Activated B cell treated with CpG ODN at 0.5 μM for 24 hours (primary cell): ENCODE data around the gene MPV17L2. TPM values are rescaled to one million over a fixed set of nuclear protein-coding genes. Genes with fewer than 3 reads are reported as not detected.
A peak's percentile ranks its signal among the peaks of the same experiment; 100 is the strongest.

Experiments used
- ATAC-seq: fragments of 200-7000 bp; cut with Tn5 transposase; one replicate; pipeline ENCODE4 v1.10.0; 2021; ENCODE audit warnings: low read depth, mild to moderate bottlenecking, moderate library complexity
- CTCF ChIA-PET: fragments of 350-600 bp; sonication (Branson Sonifier 250); formaldehyde crosslinking; loops from one replicate; lab custom pipeline; 2021; ENCODE audit warnings: antibody characterized with exemption; lab: Charles Lee
- POLR2A ChIA-PET: fragments of 350-600 bp; sonication (Branson Sonifier 250); formaldehyde crosslinking; loops from one replicate; lab custom pipeline; 2021; ENCODE audit warnings: antibody characterized with exemption; lab: Charles Lee
- DNase-seq: peaks from one replicate; pipeline ENCODE4 v3.0.0; 2022
- H3K27ac Mint-ChIP-seq: one replicate; pipeline ENCODE4 v1.8.0; 2020; ENCODE audit warnings: mixed read lengths
- H3K27me3 Mint-ChIP-seq: one replicate; pipeline ENCODE4 v1.8.0; 2021; ENCODE audit warnings: mixed read lengths
- H3K36me3 Mint-ChIP-seq: one replicate; pipeline ENCODE4 v1.8.0; 2021; ENCODE audit warnings: low read depth, mixed read lengths
- H3K4me1 Mint-ChIP-seq: one replicate; pipeline ENCODE4 v1.8.0; 2021; ENCODE audit warnings: mixed read lengths
- H3K4me3 Mint-ChIP-seq: one replicate; pipeline ENCODE4 v1.8.0; 2020; ENCODE audit warnings: mild to moderate bottlenecking, mixed read lengths
- H3K9me3 Mint-ChIP-seq: one replicate; pipeline ENCODE4 v1.8.0; 2020; ENCODE audit warnings: mixed read lengths
- intact Hi-C: fragments of 100-400 bp; cut with micrococcal nuclease; formaldehyde crosslinking; loops from one replicate; pipeline ENCODE4 v1.15.1; 2024
- total RNA-seq: library from RNA; stranded (reverse); gene quantifications from 2 replicates; pipeline ENCODE4 v1.2.3, GENCODE V29; 2022
- TF ChIP-seq, protein P1 (sequence below): fragments of 200-600 bp; IDR thresholded peaks from one replicate; pipeline ENCODE4 v1.8.0; 2022; ENCODE audit warnings: antibody characterized with exemption, mild to moderate bottlenecking

The MPV17L2 gene
- total RNA-seq, 1 donor from 2014 or later = 17.9 TPM

DNA sequence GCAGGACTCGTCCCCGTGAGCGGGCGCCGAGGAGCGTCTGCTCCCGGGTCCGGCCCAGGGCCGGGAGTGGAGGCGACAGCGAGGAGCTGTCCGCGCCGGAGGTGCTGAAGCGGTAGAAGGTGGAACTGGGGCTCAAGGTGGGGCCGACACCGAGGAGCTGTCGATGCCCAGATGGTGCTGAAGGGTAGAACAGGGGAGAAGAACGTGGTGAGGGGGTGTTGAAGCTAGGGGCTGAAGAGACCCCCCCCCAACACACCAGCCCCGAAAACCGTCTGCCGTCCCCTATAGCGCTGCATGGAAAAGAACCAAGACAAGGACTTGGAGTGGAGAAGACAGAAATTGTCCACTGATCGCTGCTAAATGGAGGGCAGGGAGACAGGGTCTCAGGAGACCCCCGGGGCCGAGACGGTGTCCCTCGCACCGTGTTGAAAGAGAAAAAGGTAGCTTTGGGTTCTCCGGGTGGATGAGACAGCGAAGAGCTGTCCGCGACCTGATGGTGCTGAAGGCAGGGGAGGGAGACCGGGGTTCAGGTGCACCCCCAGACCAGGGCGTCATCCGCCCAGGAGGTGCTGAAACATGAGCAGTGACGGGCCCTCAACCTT is 40.3 kb downstream of the MPV17L2 start:
- ChIA-PET POLR2A (interaction anchor here (0.6 to 1.6 kb wide), 5 partner anchors 40 to 209 kb away, joined by 3 to 14 read pairs (median 5); partner anchors contain the start of gene MPV17L2), CTCF (interaction anchor here (1.9 kb wide), 1 partner anchor 19 kb away, joined by 8 read pairs; no protein-coding TSS in a partner anchor)
- TF ChIP-seq, protein P1, sequence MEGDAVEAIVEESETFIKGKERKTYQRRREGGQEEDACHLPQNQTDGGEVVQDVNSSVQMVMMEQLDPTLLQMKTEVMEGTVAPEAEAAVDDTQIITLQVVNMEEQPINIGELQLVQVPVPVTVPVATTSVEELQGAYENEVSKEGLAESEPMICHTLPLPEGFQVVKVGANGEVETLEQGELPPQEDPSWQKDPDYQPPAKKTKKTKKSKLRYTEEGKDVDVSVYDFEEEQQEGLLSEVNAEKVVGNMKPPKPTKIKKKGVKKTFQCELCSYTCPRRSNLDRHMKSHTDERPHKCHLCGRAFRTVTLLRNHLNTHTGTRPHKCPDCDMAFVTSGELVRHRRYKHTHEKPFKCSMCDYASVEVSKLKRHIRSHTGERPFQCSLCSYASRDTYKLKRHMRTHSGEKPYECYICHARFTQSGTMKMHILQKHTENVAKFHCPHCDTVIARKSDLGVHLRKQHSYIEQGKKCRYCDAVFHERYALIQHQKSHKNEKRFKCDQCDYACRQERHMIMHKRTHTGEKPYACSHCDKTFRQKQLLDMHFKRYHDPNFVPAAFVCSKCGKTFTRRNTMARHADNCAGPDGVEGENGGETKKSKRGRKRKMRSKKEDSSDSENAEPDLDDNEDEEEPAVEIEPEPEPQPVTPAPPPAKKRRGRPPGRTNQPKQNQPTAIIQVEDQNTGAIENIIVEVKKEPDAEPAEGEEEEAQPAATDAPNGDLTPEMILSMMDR = no peak
- H3K4me1 Mint-ChIP-seq = peaks cover 17% of the 10 kb centered on the region
- no peaks in the 10 kb centered on the region for H3K36me3 Mint-ChIP-seq
- intact Hi-C loops = no loop called here
- H3K9me3 Mint-ChIP-seq = peaks cover 5% of the 10 kb centered on the region
- DNase-seq (peak; percentile 53), ATAC-seq (peak; percentile 85)
- H3K27ac Mint-ChIP-seq = peak overlapping the region; percentile 50
- no peak overlapping the region for H3K4me3 Mint-ChIP-seq
- H3K27me3 Mint-ChIP-seq = peaks cover 52% of the 10 kb centered on the region

DNA sequence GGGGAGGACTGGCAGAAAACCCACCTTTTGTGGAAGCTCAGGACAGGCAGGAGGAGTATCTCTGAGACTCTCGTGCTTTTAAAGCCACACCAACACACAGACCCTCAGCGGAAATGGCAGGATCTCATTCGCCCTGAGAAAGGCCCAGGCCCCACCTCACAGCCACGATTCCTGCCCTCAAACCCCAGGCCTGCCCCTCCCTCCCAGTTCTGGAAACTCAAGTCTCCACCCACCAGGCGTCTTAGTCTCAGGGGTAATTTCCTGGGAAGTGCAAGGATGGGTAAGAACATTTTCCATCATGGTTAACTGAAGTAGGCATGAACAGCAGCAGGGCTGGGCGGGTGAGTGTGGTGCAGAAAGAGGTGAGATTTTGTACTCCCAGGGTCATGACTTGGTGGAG is 41.2 kb downstream of the MPV17L2 start:
- H3K27ac Mint-ChIP-seq = no peak overlapping the region
- intact Hi-C loops = no loop called here
- H3K4me3 Mint-ChIP-seq = no peak overlapping the region
- ATAC-seq = no peak
- no peak for DNase-seq
- TF ChIP-seq, protein P1 = no peak
- peaks cover 55% of the 10 kb centered on the region for H3K27me3 Mint-ChIP-seq
- peaks cover 17% of the 10 kb centered on the region for H3K4me1 Mint-ChIP-seq
- H3K36me3 Mint-ChIP-seq = no peaks in the 10 kb centered on the region
- H3K9me3 Mint-ChIP-seq = peaks cover 5% of the 10 kb centered on the region
- ChIA-PET POLR2A (interaction anchor here (1.6 kb wide), 1 partner anchor 41 kb away, joined by 5 read pairs; the partner anchor contains the start of gene MPV17L2), CTCF (interaction anchor here (1.9 kb wide), 1 partner anchor 18 kb away, joined by 8 read pairs; no protein-coding TSS in a partner anchor)

GRCh38 chr19:18239303-18239702 is 46.3 kb downstream of the MPV17L2 start:
- ATAC-seq = no peak
- POLR2A ChIA-PET = no interaction called here
- CTCF ChIA-PET = no interaction called here
- Mint-ChIP-seq H3K27ac (no peak overlapping the region), H3K27me3 (peaks cover 35% of the 10 kb centered on the region), H3K4me1 (no peaks in the 10 kb centered on the region), H3K9me3 (no peaks in the 10 kb centered on the region), H3K36me3 (no peaks in the 10 kb centered on the region), H3K4me3 (no peak overlapping the region)
- TF ChIP-seq, protein P1 = no peak
- intact Hi-C loops = no loop called here
- no peak for DNase-seq

GRCh38 chr19:18245297-18245696 is 52.3 kb downstream of the MPV17L2 start:
- Mint-ChIP-seq H3K36me3 (no peaks in the 10 kb centered on the region), H3K9me3 (no peaks in the 10 kb centered on the region), H3K4me3 (no peak overlapping the region), H3K27me3 (peaks cover 9% of the 10 kb centered on the region), H3K27ac (no peak overlapping the region), H3K4me1 (no peaks in the 10 kb centered on the region)
- TF ChIP-seq, protein P1 = no peak
- ATAC-seq (no peak), DNase-seq (no peak)
- CTCF ChIA-PET = no interaction called here
- POLR2A ChIA-PET = interaction anchor here (1.2 kb wide), 1 partner anchor 89 kb away, joined by 8 read pairs; no protein-coding TSS in a partner anchor
- intact Hi-C loops = no loop called here

Other genes with a start within 250 kb of the MPV17L2 start
- 0.17 TPM in 1 of 2 replicates, not detected in the other for gene KCNN1, start 226.1 kb upstream of the MPV17L2 start, total RNA-seq
- gene ARRDC2, start 185.0 kb upstream of the MPV17L2 start, total RNA-seq = 147 and 168 TPM in 2 replicates
- gene IL12RB1, start 106.3 kb upstream of the MPV17L2 start, total RNA-seq = 19.9 and 20.9 TPM in 2 replicates
- gene MAST3, start 95.4 kb upstream of the MPV17L2 start, total RNA-seq = 44.3 and 48.6 TPM in 2 replicates
- gene PIK3R2, start 40.1 kb upstream of the MPV17L2 start, total RNA-seq = 12.0 and 12.7 TPM in 2 replicates
- gene IFI30, start 19.4 kb upstream of the MPV17L2 start, total RNA-seq = 251 and 255 TPM in 2 replicates
- gene RAB3A, start 10.8 kb downstream of the MPV17L2 start, total RNA-seq = 3.8 and 4.1 TPM in 2 replicates
- gene PDE4C, start 33.2 kb downstream of the MPV17L2 start, total RNA-seq = not detected in 2 replicates
- gene IQCN, start 81.2 kb downstream of the MPV17L2 start, total RNA-seq = 15.6 and 17.8 TPM in 2 replicates
- gene JUND, start 88.4 kb downstream of the MPV17L2 start, total RNA-seq = 206 and 225 TPM in 2 replicates
- 59.2 and 70.3 TPM in 2 replicates for gene LSM4, start 129.9 kb downstream of the MPV17L2 start, total RNA-seq
- gene PGPEP1, start 147.4 kb downstream of the MPV17L2 start, total RNA-seq = 5.6 and 6.9 TPM in 2 replicates
- gene GDF15, start 192.9 kb downstream of the MPV17L2 start, total RNA-seq = not detected in 2 replicates
- gene LRRC25, start 204.4 kb downstream of the MPV17L2 start, total RNA-seq = 0.47 and 0.88 TPM in 2 replicates
- gene SSBP4, start 226.2 kb downstream of the MPV17L2 start, total RNA-seq = 28.5 and 36.6 TPM in 2 replicates
- 5.1 and 6.3 TPM in 2 replicates for gene ISYNA1, start 244.9 kb downstream of the MPV17L2 start, total RNA-seq